GM23338 (cell line): ENCODE measurements around the gene RTP4. TPM values are rescaled to one million over a fixed set of nuclear protein-coding genes. Genes with fewer than 3 reads are reported as not detected.

Source experiments
- ATAC-seq: fragments of 200-7000 bp; cut with Tn5 transposase; 3 replicates; pipeline ENCODE4 v1.9.1; 2020
- DNase-seq: peaks from one replicate; pipeline ENCODE4 v3.0.0-alpha.2; 2015; ENCODE audit warnings: low spot score
- H2AFZ ChIP-seq: fragments of 200-600 bp; sonication (generic); 2 replicates; pipeline ENCODE4 v1.8.0; 2016; ENCODE audit warnings: antibody characterized with exemption, mild to moderate bottlenecking, moderate library complexity
- H3F3A ChIP-seq: fragments of 200-600 bp; sonication (generic); replicated peaks from 2 replicates; pipeline ENCODE4 v1.8.0; 2017; ENCODE audit warnings: antibody characterized with exemption, mixed run types, low read depth
- H3K27ac ChIP-seq: fragments of 200-600 bp; sonication (generic); 2 replicates; pipeline ENCODE4 v1.6.1; 2016; ENCODE audit warnings: low read depth
- H3K27me3 ChIP-seq: fragments of 200-600 bp; sonication (generic); 2 replicates; pipeline ENCODE4 v1.8.0; 2016; ENCODE audit warnings: mild to moderate bottlenecking, mixed run types, moderate library complexity; ENCODE audit not compliant: insufficient read depth
- H3K36me3 ChIP-seq: fragments of 200-600 bp; sonication (generic); 2 replicates; pipeline ENCODE4 v1.8.0; 2016; ENCODE audit warnings: mild to moderate bottlenecking; ENCODE audit not compliant: insufficient read depth
- H3K4me1 ChIP-seq: fragments of 200-600 bp; sonication (generic); 2 replicates; pipeline ENCODE4 v1.8.0; 2016; ENCODE audit warnings: mild to moderate bottlenecking, moderate library complexity; ENCODE audit not compliant: insufficient read depth
- H3K4me2 ChIP-seq: fragments of 200-600 bp; sonication (generic); 2 replicates; pipeline ENCODE4 v1.7.1; 2017; ENCODE audit warnings: mixed run types
- H3K4me3 ChIP-seq: fragments of 200-600 bp; sonication (generic); 2 replicates; pipeline ENCODE4 v1.6.1; 2016; ENCODE audit warnings: mixed run types
- H3K79me2 ChIP-seq: fragments of 200-600 bp; sonication (generic); replicated peaks from 2 replicates; pipeline ENCODE4 v1.8.0; 2017; ENCODE audit warnings: mild to moderate bottlenecking; ENCODE audit not compliant: insufficient read depth
- H3K9me2 ChIP-seq: fragments of 200-600 bp; sonication (generic); 2 replicates; pipeline ENCODE4 v1.8.0; 2017; ENCODE audit not compliant: insufficient read depth
- H4K20me1 ChIP-seq: fragments of 200-600 bp; sonication (generic); replicated peaks from 2 replicates; pipeline ENCODE4 v1.8.0; 2017; ENCODE audit warnings: mild to moderate bottlenecking; ENCODE audit not compliant: insufficient read depth
- H3K27ac Mint-ChIP-seq: 2 replicates; pipeline ENCODE4 v1.8.0; 2020; ENCODE audit warnings: inconsistent platforms, mild to moderate bottlenecking, moderate library complexity, mixed read lengths
- H3K27me3 Mint-ChIP-seq: 3 replicates; pipeline ENCODE4 v1.8.0; 2022; ENCODE audit warnings: low read depth, mild to moderate bottlenecking, moderate library complexity, mixed read lengths, inconsistent platforms; ENCODE audit not compliant: insufficient read depth, poor library complexity
- H3K36me3 Mint-ChIP-seq: 3 replicates; pipeline ENCODE4 v1.8.0; 2021; ENCODE audit warnings: low read depth, mild to moderate bottlenecking, inconsistent platforms, moderate library complexity, mixed read lengths
- H3K4me1 Mint-ChIP-seq: 3 replicates; pipeline ENCODE4 v1.8.0; 2020; ENCODE audit warnings: mild to moderate bottlenecking, inconsistent platforms, mixed read lengths
- H3K4me3 Mint-ChIP-seq: 3 replicates; pipeline ENCODE4 v1.8.0; 2021; ENCODE audit warnings: moderate library complexity, mild to moderate bottlenecking, inconsistent platforms, mixed read lengths
- H3K9me3 Mint-ChIP-seq: 3 replicates; pipeline ENCODE4 v1.8.0; 2020; ENCODE audit warnings: moderate library complexity, mild to moderate bottlenecking, inconsistent platforms, mixed read lengths
- EZH2phosphoT487 ChIP-seq: fragments of 200-600 bp; sonication (generic); IDR thresholded peaks from one replicate; pipeline ENCODE4 v1.8.1; 2018; ENCODE audit warnings: antibody characterized with exemption; ENCODE audit not compliant: unreplicated experiment
- JUNB ChIP-seq: IDR thresholded peaks from one replicate; pipeline ENCODE4 v1.6.1; 2016; ENCODE audit warnings: antibody characterized with exemption; ENCODE audit not compliant: unreplicated experiment
- POLR2AphosphoS5 ChIP-seq: IDR thresholded peaks from 2 replicates; pipeline ENCODE4 v1.6.1; 2016; ENCODE audit warnings: antibody characterized with exemption, low read depth
- polyA plus RNA-seq: library from polyadenylated mRNA; unstranded; fragments of >200 nt; fragmentation: Nextera tagmentation; extraction: Ambion mirVana; gene quantifications from 2 replicates; pipeline ENCODE4 v1.2.1, GENCODE V29; 2016
- total RNA-seq: library from RNA; depleted of rRNA; stranded (reverse); fragments of >200 nt; shearing (Covaris generic); gene quantifications from 2 replicates; pipeline ENCODE4 v1.2.3, GENCODE V29; 2014
- TF ChIP-seq, protein P1 (sequence below): fragments of 250-450 bp; sonication (Bioruptor Pico); IDR thresholded peaks from 2 replicates; pipeline ENCODE4 v1.5.0; 2020; ENCODE audit warnings: mild to moderate bottlenecking, moderate library complexity
- TF ChIP-seq, protein P2 (sequence below), 2 experiments: fragments of 200-600 bp in 1 of 2; sonication (generic) in 1 of 2; conservative IDR thresholded peaks; 2 replicates each; pipeline versions ENCODE4 v1.5.1 to v1.6.1; 2016 to 2017; ENCODE audit warnings: antibody characterized with exemption in 2 of 2, low read depth in 2 of 2, mild to moderate bottlenecking in 2 of 2, moderate library complexity in 1 of 2

RTP4 gene
- total and polyA plus RNA-seq, 2 experiments from 2014 or later, result not detected

DNA sequence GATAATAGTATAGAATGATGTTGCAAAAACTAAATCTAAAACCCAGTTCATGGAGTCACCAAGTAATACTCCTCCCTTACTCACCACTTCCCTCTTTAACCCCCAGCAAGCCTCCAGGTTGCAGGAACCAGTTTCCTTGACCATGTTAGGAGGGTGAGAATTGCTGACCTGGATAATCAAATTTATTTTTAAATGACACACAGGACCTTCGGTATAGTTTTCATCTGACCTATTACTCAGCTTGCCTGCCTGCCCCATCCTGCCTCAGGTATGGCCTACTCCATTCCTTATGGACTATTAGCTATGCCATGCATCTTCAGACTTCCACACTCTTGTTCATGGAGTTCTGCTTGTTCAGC is 883 bp downstream of the RTP4 start (continued):
- TF ChIP-seq, protein P1, sequence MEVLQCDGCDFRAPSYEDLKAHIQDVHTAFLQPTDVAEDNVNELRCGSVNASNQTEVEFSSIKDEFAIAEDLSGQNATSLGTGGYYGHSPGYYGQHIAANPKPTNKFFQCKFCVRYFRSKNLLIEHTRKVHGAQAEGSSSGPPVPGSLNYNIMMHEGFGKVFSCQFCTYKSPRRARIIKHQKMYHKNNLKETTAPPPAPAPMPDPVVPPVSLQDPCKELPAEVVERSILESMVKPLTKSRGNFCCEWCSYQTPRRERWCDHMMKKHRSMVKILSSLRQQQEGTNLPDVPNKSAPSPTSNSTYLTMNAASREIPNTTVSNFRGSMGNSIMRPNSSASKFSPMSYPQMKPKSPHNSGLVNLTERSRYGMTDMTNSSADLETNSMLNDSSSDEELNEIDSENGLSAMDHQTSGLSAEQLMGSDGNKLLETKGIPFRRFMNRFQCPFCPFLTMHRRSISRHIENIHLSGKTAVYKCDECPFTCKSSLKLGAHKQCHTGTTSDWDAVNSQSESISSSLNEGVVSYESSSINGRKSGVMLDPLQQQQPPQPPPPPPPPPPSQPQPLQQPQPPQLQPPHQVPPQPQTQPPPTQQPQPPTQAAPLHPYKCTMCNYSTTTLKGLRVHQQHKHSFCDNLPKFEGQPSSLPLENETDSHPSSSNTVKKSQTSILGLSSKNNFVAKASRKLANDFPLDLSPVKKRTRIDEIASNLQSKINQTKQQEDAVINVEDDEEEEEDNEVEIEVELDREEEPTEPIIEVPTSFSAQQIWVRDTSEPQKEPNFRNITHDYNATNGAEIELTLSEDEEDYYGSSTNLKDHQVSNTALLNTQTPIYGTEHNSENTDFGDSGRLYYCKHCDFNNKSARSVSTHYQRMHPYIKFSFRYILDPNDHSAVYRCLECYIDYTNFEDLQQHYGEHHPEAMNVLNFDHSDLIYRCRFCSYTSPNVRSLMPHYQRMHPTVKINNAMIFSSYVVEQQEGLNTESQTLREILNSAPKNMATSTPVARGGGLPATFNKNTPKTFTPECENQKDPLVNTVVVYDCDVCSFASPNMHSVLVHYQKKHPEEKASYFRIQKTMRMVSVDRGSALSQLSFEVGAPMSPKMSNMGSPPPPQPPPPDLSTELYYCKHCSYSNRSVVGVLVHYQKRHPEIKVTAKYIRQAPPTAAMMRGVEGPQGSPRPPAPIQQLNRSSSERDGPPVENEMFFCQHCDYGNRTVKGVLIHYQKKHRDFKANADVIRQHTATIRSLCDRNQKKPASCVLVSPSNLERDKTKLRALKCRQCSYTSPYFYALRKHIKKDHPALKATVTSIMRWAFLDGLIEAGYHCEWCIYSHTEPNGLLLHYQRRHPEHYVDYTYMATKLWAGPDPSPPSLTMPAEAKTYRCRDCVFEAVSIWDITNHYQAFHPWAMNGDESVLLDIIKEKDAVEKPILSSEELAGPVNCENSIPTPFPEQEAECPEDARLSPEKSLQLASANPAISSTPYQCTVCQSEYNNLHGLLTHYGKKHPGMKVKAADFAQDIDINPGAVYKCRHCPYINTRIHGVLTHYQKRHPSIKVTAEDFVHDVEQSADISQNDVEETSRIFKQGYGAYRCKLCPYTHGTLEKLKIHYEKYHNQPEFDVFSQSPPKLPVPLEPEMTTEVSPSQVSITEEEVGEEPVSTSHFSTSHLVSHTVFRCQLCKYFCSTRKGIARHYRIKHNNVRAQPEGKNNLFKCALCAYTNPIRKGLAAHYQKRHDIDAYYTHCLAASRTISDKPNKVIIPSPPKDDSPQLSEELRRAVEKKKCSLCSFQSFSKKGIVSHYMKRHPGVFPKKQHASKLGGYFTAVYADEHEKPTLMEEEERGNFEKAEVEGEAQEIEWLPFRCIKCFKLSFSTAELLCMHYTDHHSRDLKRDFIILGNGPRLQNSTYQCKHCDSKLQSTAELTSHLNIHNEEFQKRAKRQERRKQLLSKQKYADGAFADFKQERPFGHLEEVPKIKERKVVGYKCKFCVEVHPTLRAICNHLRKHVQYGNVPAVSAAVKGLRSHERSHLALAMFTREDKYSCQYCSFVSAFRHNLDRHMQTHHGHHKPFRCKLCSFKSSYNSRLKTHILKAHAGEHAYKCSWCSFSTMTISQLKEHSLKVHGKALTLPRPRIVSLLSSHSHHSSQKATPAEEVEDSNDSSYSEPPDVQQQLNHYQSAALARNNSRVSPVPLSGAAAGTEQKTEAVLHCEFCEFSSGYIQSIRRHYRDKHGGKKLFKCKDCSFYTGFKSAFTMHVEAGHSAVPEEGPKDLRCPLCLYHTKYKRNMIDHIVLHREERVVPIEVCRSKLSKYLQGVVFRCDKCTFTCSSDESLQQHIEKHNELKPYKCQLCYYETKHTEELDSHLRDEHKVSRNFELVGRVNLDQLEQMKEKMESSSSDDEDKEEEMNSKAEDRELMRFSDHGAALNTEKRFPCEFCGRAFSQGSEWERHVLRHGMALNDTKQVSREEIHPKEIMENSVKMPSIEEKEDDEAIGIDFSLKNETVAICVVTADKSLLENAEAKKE (CRISPR knock-in tag), result no peak
- TF ChIP-seq POLR2AphosphoS5 (no peak), JUNB (no peak)

DNA sequence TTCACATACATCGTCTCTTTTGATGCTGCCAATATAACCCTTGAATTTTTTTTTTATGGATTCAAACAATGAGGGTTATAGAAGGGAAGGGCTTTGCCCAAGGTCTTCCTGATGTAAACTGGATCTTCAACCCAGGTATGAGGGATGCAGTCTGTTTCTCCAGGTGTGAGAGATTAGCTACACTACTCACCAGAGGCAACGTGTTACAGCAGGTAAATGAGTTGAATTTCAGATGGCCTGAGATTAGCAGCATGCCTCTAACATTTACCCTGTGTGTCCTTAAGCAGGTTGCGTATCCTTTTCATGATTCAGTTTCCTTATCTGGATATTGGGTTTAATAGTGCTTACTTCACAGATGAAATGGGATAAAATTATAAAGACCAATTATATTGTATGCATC is 1.9 kb downstream of the RTP4 start:
- no peaks in the 10 kb centered on the region for H3K4me1 ChIP-seq
- ATAC-seq (no peak), DNase-seq (no peak)
- H2AFZ ChIP-seq, result no peak overlapping the region
- no peak overlapping the region for H3K4me2 ChIP-seq
- H3K27ac ChIP-seq, result no peak overlapping the region
- Mint-ChIP-seq H3K27me3 (peaks cover 4% of the 10 kb centered on the region), H3K4me1 (no peaks in the 10 kb centered on the region; the same call in 2 of the 3 replicates), H3K9me3 (no peaks in the 10 kb centered on the region; the same call in 2 of the 3 replicates), H3K4me3 (no peak overlapping the region), H3K27ac (no peak overlapping the region), H3K36me3 (peaks cover 8% of the 10 kb centered on the region; the same call in 1 of the 3 replicates)
- peaks cover 20% of the 10 kb centered on the region; the same call in 1 of the 2 replicates for H3K9me2 ChIP-seq
- no peak for TF ChIP-seq EZH2phosphoT487
- TF ChIP-seq, protein P2, sequence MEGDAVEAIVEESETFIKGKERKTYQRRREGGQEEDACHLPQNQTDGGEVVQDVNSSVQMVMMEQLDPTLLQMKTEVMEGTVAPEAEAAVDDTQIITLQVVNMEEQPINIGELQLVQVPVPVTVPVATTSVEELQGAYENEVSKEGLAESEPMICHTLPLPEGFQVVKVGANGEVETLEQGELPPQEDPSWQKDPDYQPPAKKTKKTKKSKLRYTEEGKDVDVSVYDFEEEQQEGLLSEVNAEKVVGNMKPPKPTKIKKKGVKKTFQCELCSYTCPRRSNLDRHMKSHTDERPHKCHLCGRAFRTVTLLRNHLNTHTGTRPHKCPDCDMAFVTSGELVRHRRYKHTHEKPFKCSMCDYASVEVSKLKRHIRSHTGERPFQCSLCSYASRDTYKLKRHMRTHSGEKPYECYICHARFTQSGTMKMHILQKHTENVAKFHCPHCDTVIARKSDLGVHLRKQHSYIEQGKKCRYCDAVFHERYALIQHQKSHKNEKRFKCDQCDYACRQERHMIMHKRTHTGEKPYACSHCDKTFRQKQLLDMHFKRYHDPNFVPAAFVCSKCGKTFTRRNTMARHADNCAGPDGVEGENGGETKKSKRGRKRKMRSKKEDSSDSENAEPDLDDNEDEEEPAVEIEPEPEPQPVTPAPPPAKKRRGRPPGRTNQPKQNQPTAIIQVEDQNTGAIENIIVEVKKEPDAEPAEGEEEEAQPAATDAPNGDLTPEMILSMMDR (conservative IDR thresholded peaks at IDR 0.05; ENCODE audit: low read depth in 2 of 2), result no peak
- H3K4me3 ChIP-seq, result no peak overlapping the region
- H4K20me1 ChIP-seq, result no peaks in the 10 kb centered on the region
- no peaks in the 10 kb centered on the region for H3K27me3 ChIP-seq
- H3K79me2 ChIP-seq, result no peaks in the 10 kb centered on the region
- H3K36me3 ChIP-seq, result no peaks in the 10 kb centered on the region; the same call in 1 of the 2 replicates
- H3F3A ChIP-seq, result no peaks in the 10 kb centered on the region
